GM12864 (cell line): ENCODE results near the gene GRIK3.

Source experiments
- DNase-seq: peaks from one replicate; pipeline ENCODE4 v3.0.0-alpha.2; 2011; ENCODE audit warnings: low read depth
- H3K4me3 ChIP-seq: 2 replicates; pipeline ENCODE4 v1.5.1; 2011; ENCODE audit warnings: mild to moderate bottlenecking, low read depth, low read length, control low read depth
- CTCF ChIP-seq: IDR thresholded peaks from 2 replicates; pipeline ENCODE4 v1.5.1; 2011; ENCODE audit warnings: low read depth, mild to moderate bottlenecking, moderate library complexity, low read length, control low read depth, inconsistent platforms; ENCODE audit errors: missing control alignments

Gene GRIK3

DNA sequence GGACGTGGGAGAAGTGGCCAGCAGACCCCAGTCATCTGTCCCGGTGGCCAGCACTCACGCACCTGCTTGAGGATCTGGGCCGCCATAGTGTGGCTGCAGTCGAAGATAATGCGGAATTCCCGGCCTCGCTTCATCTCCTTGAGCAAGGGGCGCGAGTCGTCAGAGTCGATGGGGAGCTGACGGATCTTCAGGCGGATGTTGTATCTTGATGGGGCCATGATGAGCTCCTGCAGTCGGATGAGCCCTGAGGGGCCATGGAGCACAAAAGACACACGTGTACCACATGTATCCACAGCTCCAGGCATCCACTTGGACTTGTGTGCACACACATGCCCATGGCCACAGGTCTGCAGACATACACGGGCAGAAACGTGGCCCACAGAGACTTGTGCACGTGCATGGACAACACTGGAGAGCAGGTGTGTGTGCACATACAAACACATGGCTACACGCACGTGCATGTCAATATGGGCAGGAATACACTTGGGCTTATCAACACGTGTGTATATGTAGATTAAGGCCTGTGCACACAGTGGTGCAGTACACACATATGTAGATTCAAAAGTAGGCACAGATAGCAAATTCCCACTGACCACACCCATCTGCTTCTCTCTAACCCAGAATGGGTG is 162.1 kb downstream of the GRIK3 start:
- no peak for TF ChIP-seq CTCF
- no peak for DNase-seq
- no peak overlapping the region for H3K4me3 ChIP-seq

GRCh38 chr1:36871146-36871971 is 163.0 kb downstream of the GRIK3 start:
- no peak for DNase-seq
- H3K4me3 ChIP-seq = no peak overlapping the region
- TF ChIP-seq CTCF = no peak

DNA sequence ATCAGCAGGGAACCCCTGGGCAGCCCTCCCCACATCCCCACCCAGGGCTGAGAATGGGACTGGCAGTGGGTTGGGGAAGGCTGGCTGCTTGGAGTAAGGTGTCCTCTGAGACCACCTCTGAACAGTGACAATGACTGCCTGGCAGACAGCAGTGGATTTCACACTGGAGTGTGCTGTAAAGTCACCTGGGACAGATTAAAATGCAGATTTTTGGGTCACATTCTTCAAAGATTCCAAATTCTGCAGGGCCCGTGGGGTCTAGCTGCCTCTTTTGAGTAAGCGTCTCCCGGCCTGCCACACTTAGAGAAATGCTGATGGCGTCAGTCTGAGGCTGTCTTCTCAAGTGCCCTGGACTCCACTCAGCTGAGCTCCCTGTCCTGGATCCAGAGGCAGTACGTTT is 164.5 kb downstream of the GRIK3 start:
- H3K4me3 ChIP-seq = no peak overlapping the region
- no peak for TF ChIP-seq CTCF
- no peak for DNase-seq

GRCh38 chr1:36869054-36869453 is 165.3 kb downstream of the GRIK3 start:
- H3K4me3 ChIP-seq = no peak overlapping the region
- DNase-seq = no peak
- TF ChIP-seq CTCF = no peak

DNA sequence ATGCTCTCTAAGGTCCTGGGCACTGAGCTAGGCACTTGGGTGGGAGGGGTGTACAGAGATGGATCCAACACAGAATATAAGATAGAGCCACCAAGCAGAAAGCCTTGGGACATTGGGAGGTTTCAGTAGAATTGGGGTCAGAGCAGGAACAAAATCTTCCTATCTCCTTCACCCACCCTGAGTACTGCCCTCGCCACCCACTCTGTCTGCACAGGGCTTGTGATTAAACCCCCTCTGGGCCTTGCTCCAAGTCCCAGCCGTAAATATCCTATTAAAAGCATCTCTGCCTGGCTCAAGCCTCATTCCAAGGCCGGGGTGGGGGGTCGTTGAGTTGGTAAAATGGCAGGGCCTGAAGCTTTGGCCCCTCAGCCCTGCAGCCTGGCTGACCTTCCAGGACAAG is 166.7 kb downstream of the GRIK3 start:
- no peak overlapping the region for H3K4me3 ChIP-seq
- no peak for TF ChIP-seq CTCF
- no peak for DNase-seq

- H3K4me3 ChIP-seq = no peak overlapping the region
- DNase-seq = no peak
- TF ChIP-seq CTCF = no peak
Measured at GRCh38 chr1:36866169-36866814, 168.0 kb downstream of the GRIK3 start.
